ENCODE results near the gene UPK1B.
"Not testable (repeated sequence)": the region's sequence is repeated elsewhere in the genome, so short reads cannot be mapped to it uniquely, and the experiment has no call there.

The UPK1B gene

DNA sequence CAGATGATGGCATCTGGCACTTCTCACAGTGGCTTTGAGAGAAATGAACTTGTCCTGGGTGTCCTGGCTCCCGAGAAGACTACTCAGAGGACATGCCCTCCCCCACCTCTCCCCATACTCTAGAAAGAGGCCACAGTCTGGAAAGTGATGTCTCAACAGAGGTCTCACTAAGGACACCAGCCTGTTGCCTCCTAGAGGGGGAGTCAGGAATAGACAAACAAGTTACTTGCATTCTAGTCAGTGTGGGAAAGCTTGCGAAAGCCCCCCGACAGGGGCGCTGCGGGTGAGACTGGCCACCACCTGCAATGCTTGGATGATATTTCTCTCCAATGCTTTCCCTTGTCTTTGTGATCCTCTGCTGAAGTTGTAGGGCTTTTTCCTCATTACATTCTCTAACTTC is 50.1 kb downstream of the UPK1B start:
- no peak for DNase-seq (ENCODE audit: low spot score)

DNA sequence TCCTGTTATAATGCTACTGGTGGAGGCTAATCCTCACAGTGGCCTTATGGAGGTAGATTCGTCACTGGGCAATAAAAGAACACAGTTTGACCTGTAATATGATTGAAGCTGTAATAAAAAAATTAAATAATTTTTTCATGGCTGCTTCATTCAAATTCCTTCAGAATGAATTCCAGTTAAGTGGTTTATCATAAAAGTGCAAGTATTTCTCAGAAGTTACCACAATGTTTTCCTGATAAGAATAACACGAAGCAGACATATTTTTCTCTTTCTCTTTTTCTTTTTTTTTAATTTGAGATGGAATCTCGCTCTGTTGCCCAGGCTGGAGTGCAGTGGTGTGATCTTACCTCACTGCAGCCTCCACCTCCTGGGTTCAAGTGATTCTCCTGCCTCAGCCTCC is 51.7 kb downstream of the UPK1B start:
- no peak for DNase-seq (ENCODE audit: low spot score)

DNA sequence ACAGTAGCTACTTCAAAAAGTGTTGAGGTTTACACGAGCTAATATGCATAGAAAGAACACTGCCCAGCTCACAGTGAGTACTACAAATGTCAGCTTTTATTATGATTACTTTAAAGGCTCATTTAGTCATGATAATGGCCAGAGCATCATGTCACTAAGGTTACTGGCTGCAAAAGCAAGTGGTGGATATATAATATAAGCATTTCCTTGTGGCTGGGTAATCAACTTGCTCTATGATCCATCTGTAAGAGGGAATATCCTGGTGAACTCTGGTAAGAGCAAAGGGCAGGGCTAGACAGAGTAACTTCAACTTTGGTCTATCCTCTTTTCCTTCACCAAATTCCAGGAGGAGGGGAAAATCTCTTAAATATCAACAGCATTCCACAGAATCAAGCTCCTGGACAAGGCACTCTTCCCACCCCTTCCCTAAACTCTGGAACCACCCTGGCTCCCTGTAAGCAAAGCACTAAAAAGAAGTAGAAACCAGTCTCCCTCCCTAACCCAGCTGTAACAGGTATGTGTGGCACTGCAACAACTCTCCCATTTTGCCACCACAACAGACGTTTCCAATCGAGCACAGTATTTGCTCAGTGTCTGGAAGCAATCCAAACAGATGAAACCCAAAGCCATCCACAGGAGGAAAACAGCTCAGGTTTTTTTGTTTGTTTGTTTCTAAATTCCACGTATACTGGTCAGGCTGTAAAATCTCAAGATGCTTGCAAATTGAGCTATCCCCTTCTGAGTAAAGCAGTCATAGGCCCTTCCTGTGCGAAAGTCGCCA is 53.9 kb downstream of the UPK1B start:
- no peak for DNase-seq (ENCODE audit: low spot score)

DNA sequence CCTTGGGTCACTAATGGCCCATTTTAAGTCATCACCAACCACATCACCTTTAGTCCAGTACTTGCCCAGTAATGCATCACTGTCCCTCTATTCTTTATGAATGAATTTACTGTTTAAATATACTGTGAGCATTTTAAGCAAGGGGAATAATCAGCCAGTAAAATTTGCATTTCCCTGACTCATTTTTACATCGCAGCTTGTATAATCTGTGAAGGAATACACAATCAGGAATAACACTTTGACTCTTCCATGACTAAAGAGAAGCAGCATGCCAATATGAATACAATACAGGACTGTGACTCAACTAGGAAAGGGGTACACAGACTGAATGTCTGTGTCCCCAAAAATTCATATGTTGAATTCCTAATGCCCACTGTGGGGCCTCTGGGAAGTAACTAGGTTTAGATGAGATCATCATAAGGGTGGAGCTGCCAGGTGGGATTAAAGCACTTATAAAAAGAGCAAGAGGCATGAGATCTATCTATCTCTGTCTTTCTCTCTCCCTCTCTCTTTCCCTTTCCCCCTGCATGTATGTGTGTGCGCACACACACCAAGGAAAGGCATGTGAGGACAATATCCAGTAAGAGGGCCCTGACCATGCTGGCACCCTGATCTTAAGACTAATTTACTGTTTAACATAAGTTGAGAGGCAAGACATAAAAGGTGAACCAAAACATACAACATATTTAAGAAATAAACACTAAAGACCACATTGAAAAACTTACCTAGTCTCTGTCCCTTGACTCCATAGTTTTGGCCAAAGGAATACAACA is 55.2 kb downstream of the UPK1B start:
- DNase-seq (ENCODE audit: low spot score): no peak

DNA sequence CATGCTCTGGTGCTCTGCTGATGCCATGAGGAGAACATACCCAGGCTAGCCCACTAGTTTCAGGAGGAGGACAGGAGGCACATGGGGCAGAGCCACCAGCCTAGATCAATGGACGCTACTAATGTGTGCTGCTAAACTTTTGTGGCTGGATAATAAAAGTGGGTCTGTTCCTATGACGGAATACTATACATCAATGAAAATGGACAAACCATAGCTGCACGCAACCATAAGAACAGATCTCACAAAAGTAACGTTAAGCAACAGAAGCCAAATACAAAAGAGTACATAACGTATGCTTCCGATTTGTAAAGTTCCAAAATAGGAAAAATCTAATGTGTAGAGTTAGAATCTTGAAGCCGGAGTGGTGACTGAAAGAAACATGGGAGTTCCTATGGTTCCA is 55.8 kb downstream of the UPK1B start:
- DNase-seq (ENCODE audit: low spot score): no peak

DNA sequence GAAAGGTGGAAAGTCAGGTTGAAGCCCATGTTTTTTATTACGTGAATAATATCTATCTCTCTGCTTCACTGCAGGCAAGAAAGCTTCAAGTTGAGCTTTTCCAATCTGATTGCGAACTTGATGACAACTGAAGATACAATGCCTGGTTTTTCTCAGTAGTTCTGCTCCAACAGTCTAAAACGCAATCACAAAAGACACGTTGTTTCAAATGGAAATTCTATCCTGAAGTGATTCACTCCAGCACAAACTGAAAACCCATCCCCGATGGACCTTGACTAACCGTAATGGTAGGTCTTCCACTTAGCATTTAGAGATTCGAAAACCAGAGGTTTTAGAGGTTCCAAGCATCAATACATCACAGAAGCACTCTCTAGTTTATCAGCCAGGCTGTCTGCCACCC is 56.7 kb downstream of the UPK1B start:
- DNase-seq (ENCODE audit: low spot score): no peak

DNA sequence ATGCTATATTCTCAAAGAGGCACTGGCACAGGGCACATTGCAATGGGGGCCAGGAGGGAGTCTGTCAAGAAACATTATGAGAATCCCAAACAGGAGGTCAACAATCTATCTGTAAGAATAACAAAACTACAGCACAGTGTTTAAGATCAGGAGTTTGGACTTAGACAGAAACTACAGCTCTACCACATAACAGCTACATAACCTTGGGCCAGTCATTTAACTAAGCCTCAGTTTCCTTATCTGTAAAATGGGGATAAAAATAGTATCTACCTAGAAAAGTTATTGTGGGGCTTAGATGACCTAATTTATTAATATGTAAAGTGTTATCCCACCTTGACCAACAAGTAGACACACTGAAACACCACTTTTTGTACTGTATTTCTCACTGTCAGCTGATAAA is 57.3 kb downstream of the UPK1B start:
- DNase-seq (ENCODE audit: low spot score): no peak

DNA sequence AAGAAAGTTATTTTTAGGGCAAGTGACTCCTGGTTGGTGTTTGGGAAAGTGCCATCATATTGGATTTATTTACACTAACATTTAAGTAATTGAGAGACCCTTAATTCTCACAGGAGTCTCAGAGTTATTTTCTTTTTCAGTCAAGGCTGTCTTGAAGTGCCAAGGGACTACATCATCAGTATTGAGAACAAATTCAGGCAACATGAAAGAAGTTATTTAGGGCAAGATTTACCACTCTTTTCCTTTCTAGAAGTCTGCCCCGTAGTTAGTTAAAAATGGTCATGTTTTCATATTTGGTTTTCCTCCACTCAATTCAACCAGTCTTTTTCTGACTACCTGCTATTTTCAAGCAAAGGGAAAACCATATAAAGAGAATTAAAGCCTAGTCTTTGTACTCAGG is 61.2 kb downstream of the UPK1B start:
- DNase-seq (ENCODE audit: low spot score): no peak

DNA sequence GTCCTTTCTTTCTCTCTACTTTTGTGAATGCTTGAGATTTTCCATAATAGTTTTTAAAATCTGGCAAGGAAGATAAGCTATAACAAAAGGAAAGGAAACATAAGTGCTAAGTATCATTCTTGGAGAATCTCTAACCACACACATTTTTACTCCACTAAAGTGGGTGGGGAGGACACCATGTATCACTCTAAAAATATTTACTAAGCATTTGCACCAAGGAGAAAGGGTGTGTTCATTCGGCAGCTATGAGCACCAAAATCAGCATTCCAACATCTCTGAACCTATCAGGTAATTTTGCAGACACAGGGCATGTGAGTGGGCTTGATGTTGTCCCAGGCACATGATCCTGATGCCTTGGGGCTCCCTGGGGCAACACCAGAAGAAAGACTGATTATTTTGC is 61.8 kb downstream of the UPK1B start:
- DNase-seq (ENCODE audit: low spot score): no peak

DNA sequence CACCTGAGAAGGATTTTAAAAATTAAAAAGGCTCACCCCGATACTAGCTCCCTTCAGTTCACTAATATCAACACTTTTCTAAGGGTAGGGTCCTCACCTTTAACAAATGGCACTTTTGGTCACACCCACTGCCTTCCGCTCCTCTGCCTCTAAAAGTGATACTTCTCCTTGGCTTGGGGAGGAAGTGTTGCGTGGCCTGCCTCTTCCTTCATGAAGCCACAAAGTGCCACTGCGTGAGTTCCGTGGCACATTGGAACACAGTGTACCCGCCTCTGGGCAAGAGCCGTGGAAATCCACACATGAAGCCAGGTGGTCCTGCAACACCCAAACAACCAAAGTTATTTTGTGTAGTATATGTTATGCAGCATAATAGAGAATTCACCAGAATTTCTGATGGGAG is 63.4 kb downstream of the UPK1B start:
- no peak for DNase-seq (ENCODE audit: low spot score)

DNA sequence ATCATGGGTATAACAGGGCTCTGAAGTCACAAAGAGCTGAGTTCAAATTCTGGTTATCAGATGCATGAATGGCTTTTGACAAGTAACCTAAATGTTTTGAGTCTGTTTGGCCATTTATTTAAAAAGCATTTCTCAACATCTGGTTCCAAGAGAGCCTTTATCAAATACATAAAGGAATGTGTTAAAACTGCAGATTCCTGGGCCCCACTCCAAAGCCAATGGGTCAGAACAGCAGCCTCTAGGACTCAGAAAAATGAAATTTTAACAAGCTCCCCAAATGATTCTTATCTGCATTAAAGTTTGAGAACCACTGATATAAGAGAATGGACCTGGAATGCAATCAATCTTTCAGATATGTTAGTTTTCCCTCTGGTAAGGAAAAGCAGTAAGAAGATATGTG is 63.9 kb downstream of the UPK1B start:
- no peak for DNase-seq (ENCODE audit: low spot score)

DNA sequence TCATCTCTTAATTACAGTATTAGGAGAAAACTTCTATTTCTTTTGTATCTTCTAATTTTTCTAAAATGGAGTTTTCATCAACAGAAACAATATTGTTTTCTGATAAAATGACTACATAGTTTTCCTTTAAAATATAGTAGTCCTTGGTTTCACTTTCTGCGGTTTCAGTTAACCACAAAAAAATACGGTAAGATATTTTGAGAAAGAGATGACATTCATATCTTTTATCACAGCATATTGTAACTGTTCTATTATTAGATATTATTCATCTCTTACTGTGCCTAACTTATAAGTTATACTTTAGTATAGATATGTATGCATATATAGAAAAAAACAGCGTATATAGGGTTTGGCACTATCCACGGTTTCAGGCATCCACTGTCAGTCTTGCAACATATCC is 65.0 kb downstream of the UPK1B start:
- no peak for DNase-seq (ENCODE audit: low spot score)

DNA sequence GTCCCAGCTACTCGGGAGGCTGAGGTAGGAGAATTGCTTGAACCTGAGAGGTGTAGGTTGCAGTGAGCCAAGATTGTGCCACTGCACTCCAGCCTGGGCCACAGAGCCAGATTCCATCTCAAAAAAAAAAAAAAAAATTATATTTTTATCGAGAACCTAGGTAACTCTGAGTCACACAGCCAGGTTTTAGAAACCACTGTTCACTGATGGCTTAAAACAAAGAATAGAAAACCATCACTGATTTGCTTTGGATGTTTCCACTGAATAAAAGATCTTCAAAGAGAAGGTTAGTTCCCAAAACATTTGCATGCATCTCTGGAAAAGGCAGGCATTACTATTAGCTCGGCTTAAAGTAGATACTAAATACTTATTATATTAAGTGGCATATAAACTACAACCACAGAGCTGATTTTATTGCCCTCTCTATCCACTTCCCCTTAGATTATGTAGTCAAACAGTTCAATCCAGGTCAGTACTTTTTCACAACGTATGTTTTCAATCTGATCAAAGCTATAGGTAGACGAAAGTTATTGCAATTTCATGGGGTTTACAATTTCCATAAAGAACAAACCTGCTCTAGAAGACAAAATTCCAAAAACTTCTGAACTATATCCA is 65.9 kb downstream of the UPK1B start:
- DNase-seq (ENCODE audit: low spot score): peak; percentile 5

DNA sequence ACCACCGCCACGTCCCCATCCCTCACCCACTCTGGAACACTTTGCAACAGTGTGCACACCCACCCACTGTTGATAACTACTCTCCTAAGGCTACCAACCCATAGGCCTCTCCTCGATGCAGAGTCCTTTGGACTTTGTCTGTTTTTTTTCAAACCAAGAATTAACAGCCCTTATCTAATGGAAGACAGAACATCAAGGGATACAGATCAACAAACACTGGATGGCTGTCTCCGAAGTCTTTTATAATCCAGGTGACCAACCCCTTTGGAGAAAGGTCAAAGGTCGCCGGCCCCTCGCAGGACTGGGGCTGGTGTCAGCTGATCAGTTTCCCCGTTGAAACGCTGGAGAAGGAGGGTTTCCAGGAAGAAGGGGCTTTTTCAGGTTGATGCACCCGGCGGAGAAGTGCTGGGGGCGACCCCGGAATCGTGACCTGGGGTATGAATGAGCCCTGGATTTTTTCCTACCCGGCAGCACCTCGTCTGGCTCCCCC is 66.7 kb downstream of the UPK1B start:
- DNase-seq (ENCODE audit: low spot score): peak; percentile 32

DNA sequence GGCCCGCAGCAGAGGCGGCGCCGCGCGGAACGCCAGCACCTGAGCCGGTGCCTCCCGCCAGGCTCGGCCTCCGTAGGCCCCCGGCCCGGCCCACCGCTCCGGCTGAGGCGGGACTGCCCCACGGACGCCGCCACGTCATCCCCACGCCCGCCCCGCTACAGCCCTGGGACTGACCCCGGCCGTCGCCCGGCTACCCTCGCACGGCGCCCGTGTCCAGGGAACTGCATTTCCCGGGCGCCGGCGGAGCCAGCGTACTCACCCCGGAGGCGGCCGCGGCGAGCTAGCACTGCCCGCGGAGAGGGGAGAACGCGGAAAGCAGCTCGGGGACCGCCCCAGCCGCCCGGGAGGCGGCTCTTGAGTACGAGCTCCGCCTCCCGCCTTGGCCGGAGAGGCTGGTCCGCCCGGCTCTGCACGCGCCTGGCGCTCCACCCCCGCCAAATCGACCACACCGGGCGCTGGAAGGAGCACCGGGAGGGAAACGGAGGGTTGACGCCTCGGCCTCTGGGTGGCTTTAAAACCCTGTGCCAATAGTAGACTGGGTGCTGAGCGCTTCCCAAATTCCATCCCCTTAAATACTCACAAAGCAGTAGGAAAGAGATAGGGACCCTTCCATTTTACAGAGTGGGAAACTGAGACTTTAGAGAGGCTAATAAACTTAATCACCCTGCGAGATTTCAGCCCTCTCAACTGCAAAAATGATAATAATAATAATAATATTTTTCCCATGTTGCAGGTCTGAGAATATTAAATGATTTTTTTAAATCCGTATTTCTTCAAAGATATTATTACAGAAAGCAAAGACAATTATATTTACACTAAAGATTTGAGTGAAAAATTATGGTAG is 67.4 kb downstream of the UPK1B start, which contains the start of gene B4GALT4:
B4GALT4 (minus strand) TSS at position 288 of the 844 bp plus-strand sequence. CDS start 10,779 bp downstream, outside the sequence.
- peak; percentile 89 for DNase-seq (ENCODE audit: low spot score)

DNA sequence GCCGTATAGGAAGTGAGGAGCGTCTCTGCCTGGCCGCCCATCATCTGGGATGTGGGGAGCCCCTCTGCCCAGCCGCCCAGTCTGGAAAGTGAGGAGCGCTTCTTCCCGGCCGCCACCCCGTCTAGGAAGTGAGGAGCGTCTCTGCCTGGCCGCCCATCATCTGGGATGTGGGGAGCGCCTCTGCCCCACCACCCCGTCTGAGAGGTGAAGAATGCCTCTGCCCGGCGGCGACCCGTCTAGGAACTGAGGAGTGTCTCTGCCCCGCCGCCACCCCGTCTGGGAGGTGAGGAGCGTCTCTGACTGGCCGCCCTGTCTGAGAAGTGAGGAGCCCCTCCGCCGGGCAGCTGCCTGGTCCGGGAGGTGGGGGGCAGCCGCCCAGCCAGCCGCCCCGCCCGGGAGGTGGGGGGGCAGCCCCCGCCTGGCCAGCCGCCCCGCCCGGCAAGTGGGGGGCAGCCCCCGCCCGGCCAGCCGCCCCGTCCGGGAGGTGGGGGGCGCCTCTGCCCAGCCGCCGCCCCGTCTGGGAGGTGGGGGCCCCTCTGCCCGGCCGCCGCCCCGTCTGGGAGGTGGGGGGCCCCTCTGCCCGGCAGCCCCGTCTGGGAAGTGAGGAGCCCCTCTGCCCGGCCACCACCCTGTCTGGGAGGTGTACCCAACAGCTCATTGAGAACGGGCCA is 69.1 kb downstream of the UPK1B start:
- not testable (repeated sequence) for DNase-seq (ENCODE audit: low spot score)

DNA sequence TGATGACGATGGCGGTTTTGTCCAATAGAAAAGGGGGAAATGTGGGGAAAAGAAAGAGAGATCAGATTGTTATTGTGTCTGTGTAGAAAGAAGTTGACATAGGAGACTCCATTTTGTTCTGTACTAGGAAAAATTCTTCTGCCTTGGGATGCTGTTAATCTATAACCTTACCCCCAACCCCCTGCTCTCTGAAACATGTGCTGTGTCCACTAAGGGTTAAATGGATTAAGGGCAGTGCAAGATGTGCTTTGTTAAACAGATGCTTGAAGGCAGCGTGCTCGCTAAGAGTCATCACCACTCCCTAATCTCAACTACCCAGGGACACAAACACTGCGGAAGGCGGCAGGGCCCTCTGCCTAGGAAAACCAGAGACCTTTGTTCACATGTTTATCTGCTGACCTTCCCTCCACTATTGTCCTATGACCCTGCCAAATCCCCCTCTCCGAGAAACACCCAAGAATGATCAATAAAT is 69.7 kb downstream of the UPK1B start:
- not testable (repeated sequence) for DNase-seq (ENCODE audit: low spot score)

DNA sequence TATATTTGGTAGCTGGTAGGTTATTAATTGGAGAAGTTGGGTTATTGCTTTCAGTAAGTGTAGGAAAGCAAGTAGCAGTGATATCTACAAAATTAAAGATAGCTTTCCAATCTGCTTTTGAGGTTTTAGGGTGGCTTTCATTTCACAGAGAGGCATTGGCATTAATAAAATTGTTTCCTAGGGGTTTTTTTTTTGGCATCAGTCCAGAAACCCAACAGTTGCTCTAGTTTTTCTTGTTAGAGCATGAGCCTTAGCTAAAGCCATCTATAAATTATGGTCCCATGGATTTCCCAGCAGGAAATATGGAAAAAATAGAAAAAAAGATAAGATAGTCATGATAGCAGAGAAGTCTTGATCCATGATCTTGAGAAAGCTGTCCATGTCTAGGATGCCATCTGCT is 70.3 kb downstream of the UPK1B start:
- DNase-seq (ENCODE audit: low spot score): no peak

DNA sequence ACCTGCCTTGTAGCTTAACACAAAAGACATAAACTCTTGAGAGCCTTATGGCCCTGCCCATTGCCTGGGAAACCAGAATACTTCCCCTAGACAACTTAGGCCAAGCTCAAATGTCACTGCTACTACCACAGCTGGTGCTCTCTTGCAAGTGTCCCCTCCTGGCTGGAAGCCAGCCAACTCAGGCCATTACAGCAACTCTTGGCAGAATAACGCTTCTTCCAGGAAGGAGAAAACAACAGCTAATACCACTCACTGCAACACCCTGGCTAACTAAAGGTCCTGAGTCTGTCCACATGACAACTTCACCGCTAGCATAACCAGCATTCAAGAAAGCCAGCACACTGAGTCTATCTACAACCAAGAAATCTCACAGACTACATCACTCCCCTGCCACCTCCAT is 72.4 kb downstream of the UPK1B start:
- no peak for DNase-seq (ENCODE audit: low spot score)
